ENCODE data around the gene CROT. TPM values are rescaled to one million over a fixed set of nuclear protein-coding genes. Genes with fewer than 3 reads are reported as not detected.
"Not testable (repeated sequence)": the region's sequence is repeated elsewhere in the genome, so short reads cannot be mapped to it uniquely, and the experiment has no call there.

The CROT gene
- total and polyA plus RNA-seq, 8 donors, result 13.0 to 29.7 (median 27.7) TPM

GRCh38 chr7:87318741-87319140 is 26.7 kb upstream of the CROT start:
- peak; percentile 30 for ATAC-seq
- Histone ChIP-seq H3K36me3 (peaks cover 0 to 10% of the 10 kb centered on the region in 2 donors), H3K27ac (peak overlapping the region in 1 of 2 donors; percentile 50), H3K27me3 (no peaks in the 10 kb centered on the region), H3K4me1 (no peaks in the 10 kb centered on the region), H3K4me3 (no peak overlapping the region), H3K9me3 (peaks cover 0 to 13% of the 10 kb centered on the region in 2 donors)
- no peak for TF ChIP-seq CTCF (IDR thresholded peaks at IDR 0.05)
- no peak for DNase-seq
- intact Hi-C loops (cut with DNase I), result loop anchor here in 1 of 2 donors (10.0 kb wide), 1 partner anchor 96 kb away; no protein-coding TSS in a partner anchor

- DNase-seq (peak in 1 of 4 donors; percentile 38), ATAC-seq (peak; percentile 72)
- not testable (repeated sequence) for H3K4me1 ChIP-seq, H3K4me3 ChIP-seq, H3K27me3 ChIP-seq
- peaks cover 0 to 15% of the 10 kb centered on the region in 2 donors for H3K9me3 ChIP-seq
- H3K27ac ChIP-seq, result peak overlapping the region in 1 of 2 donors; percentile 50
- peaks cover 0 to 14% of the 10 kb centered on the region in 2 donors for H3K36me3 ChIP-seq
- intact Hi-C loops (cut with DNase I), result loop anchor here in 1 of 2 donors (10.0 kb wide), 1 partner anchor 96 kb away; no protein-coding TSS in a partner anchor
These were observed 26.3 kb upstream of the CROT start for GRCh38 chr7:87319154-87319581.

GRCh38 chr7:87322912-87323311 is 22.6 kb upstream of the CROT start:
- intact Hi-C loops (cut with DNase I), result no loop called here
- Histone ChIP-seq H3K27me3 (no peaks in the 10 kb centered on the region), H3K9me3 (peaks cover 5 to 51% of the 10 kb centered on the region in 2 donors), H3K27ac (no peak overlapping the region), H3K4me1 (no peaks in the 10 kb centered on the region), H3K36me3 (peaks cover 0 to 45% of the 10 kb centered on the region in 2 donors), H3K4me3 (no peak overlapping the region)
- ATAC-seq (no peak), DNase-seq (no peak)
- TF ChIP-seq CTCF (IDR thresholded peaks at IDR 0.05), result no peak

- Histone ChIP-seq H3K4me3 (no peak overlapping the region), H3K27me3 (no peaks in the 10 kb centered on the region), H3K9me3 (peaks cover 5 to 80% of the 10 kb centered on the region in 2 donors), H3K36me3 (peaks cover 0 to 66% of the 10 kb centered on the region in 2 donors), H3K4me1 (no peaks in the 10 kb centered on the region), H3K27ac (no peak overlapping the region)
- DNase-seq, result no peak
- intact Hi-C loops (cut with DNase I), result no loop called here
- ATAC-seq, result no peak
- no peak for TF ChIP-seq CTCF (IDR thresholded peaks at IDR 0.05)
These were observed 19.7 kb upstream of the CROT start for GRCh38 chr7:87325576-87326370.

GRCh38 chr7:87328281-87328680 is 17.2 kb upstream of the CROT start:
- no peak overlapping the region for H3K4me3 ChIP-seq
- peaks cover 0 to 60% of the 10 kb centered on the region in 2 donors for H3K36me3 ChIP-seq
- H3K4me1 ChIP-seq, result no peaks in the 10 kb centered on the region
- no peaks in the 10 kb centered on the region for H3K27me3 ChIP-seq
- H3K9me3 ChIP-seq, result peaks cover 5 to 83% of the 10 kb centered on the region in 2 donors
- ATAC-seq, result no peak
- intact Hi-C loops (cut with DNase I), result no loop called here
- no peak for TF ChIP-seq CTCF (IDR thresholded peaks at IDR 0.05)
- DNase-seq, result no peak
- H3K27ac ChIP-seq, result no peak overlapping the region

Data from left lung (tissue), 10 donors.